Measurements from ENCODE around the gene GIPC3. TPM values are rescaled to one million over a fixed set of nuclear protein-coding genes. Genes with fewer than 3 reads are reported as not detected.
A peak's percentile ranks its signal among the peaks of the same experiment; 100 is the strongest.
"Not testable (repeated sequence)": the region's sequence is repeated elsewhere in the genome, so short reads cannot be mapped to it uniquely, and the experiment has no call there.

GIPC3 gene
- total RNA-seq, 2 experiments from 2014 or later = 1.1 TPM

GRCh38 chr19:3557461-3558248 lies 27.6 kb upstream of the GIPC3 start, which contains the start of gene MFSD12:
Gene MFSD12, minus strand, starts transcription at chr19:3557586. Its CDS starts 183 bp downstream, at chr19:3557403.
- DNase-seq = peak; percentile 87 to 97 (median 94)
- peak within 1 kb of the TSS; percentile 84 for H3K4me3 ChIP-seq (ENCODE audit: low read length)
- ChIA-PET CTCF (interaction anchor here (0.6 to 3.4 kb wide), 3 partner anchors 12 to 28 kb away, joined by 4 to 33 read pairs (median 4); partner anchors contain the start of gene GIPC3), POLR2A (interaction anchor here (0.7 to 2.4 kb wide), 12 partner anchors 9 to 843 kb away, joined by 3 to 21 read pairs (median 4); partner anchors contain the start of genes CACTIN, GIPC3, MRPL54 and SH3GL1)
- TF ChIP-seq CTCF (IDR thresholded peaks at IDR 0.05) = no peak
- peaks cover 54% of the 10 kb centered on the region for H3K4me1 ChIP-seq (ENCODE audit: insufficient read depth, low read length)
- H3K9me3 Mint-ChIP-seq = no peaks in the 10 kb centered on the region
- H3K27me3 ChIP-seq (ENCODE audit: control insufficient read depth in 1 of 2, insufficient read depth in 2 of 2, low read length in 2 of 2) = no peaks in the 10 kb centered on the region
- ATAC-seq (ENCODE audit: poor library complexity) = peak; percentile 77
- H3K27ac ChIP-seq (ENCODE audit: low read depth in 1 of 2, low read length in 2 of 2) = peak within 1 kb of the TSS; percentile 45 to 71
- intact Hi-C loops (cut with DNase I, micrococcal nuclease) = loop anchor here (1.0 kb wide), 3 partner anchors 15 to 70 kb away; partner anchors contain the start of genes HMG20B (in 2 of the 2) and FZR1 (in 1 of the 2)
- peak within 1 kb of the TSS; percentile 93 for H3K4me3 Mint-ChIP-seq
- H3K4me1 Mint-ChIP-seq (ENCODE audit: low read depth) = peaks cover 33% of the 10 kb centered on the region
- H3K36me3 ChIP-seq (ENCODE audit: insufficient read depth, low read length) = no peaks in the 10 kb centered on the region
- peak within 1 kb of the TSS; percentile 93 for H3K27ac Mint-ChIP-seq
- peaks cover 13% of the 10 kb centered on the region for H3K36me3 Mint-ChIP-seq (ENCODE audit: low read depth)
- no peaks in the 10 kb centered on the region for H3K9me3 ChIP-seq (ENCODE audit: control insufficient read depth in 1 of 2, insufficient read depth in 1 of 2, low read length in 2 of 2)
- H3K27me3 Mint-ChIP-seq = no peaks in the 10 kb centered on the region

- no peak overlapping the region for H3K4me3 ChIP-seq (ENCODE audit: low read length)
- POLR2A ChIA-PET = no interaction called here
- Mint-ChIP-seq H3K36me3 (ENCODE audit: low read depth) (no peaks in the 10 kb centered on the region), H3K4me1 (ENCODE audit: low read depth) (no peaks in the 10 kb centered on the region), H3K4me3 (no peak overlapping the region), H3K27me3 (no peaks in the 10 kb centered on the region), H3K27ac (no peak overlapping the region), H3K9me3 (no peaks in the 10 kb centered on the region)
- H3K9me3 ChIP-seq (ENCODE audit: control insufficient read depth in 1 of 2, insufficient read depth in 1 of 2, low read length in 2 of 2) = no peaks in the 10 kb centered on the region
- TF ChIP-seq CTCF (IDR thresholded peaks at IDR 0.05) = no peak
- H3K27me3 ChIP-seq (ENCODE audit: control insufficient read depth in 1 of 2, insufficient read depth in 2 of 2, low read length in 2 of 2) = no peaks in the 10 kb centered on the region
- ATAC-seq (ENCODE audit: poor library complexity) (no peak), DNase-seq (no peak)
- H3K36me3 ChIP-seq (ENCODE audit: insufficient read depth, low read length) = no peaks in the 10 kb centered on the region
- no peaks in the 10 kb centered on the region for H3K4me1 ChIP-seq (ENCODE audit: insufficient read depth, low read length)
- H3K27ac ChIP-seq (ENCODE audit: low read depth in 1 of 2, low read length in 2 of 2) = no peak overlapping the region
- intact Hi-C loops (cut with DNase I, micrococcal nuclease) = no loop called here
- CTCF ChIA-PET = no interaction called here
Measured at GRCh38 chr19:3563709-3564524, 21.4 kb upstream of the GIPC3 start.

- DNase-seq (no peak), ATAC-seq (ENCODE audit: poor library complexity) (no peak)
- Histone ChIP-seq H3K27me3 (ENCODE audit: control insufficient read depth in 1 of 2, insufficient read depth in 2 of 2, low read length in 2 of 2) (no peaks in the 10 kb centered on the region), H3K9me3 (ENCODE audit: control insufficient read depth in 1 of 2, insufficient read depth in 1 of 2, low read length in 2 of 2) (no peaks in the 10 kb centered on the region), H3K4me3 (ENCODE audit: low read length) (no peak overlapping the region), H3K27ac (ENCODE audit: low read depth in 1 of 2, low read length in 2 of 2) (no peak overlapping the region), H3K4me1 (ENCODE audit: insufficient read depth, low read length) (no peaks in the 10 kb centered on the region), H3K36me3 (ENCODE audit: insufficient read depth, low read length) (no peaks in the 10 kb centered on the region)
- H3K4me1 Mint-ChIP-seq (ENCODE audit: low read depth) = no peaks in the 10 kb centered on the region
- no peak overlapping the region for H3K4me3 Mint-ChIP-seq
- POLR2A ChIA-PET = no interaction called here
- TF ChIP-seq CTCF (IDR thresholded peaks at IDR 0.05) = no peak
- no peaks in the 10 kb centered on the region for H3K9me3 Mint-ChIP-seq
- CTCF ChIA-PET = no interaction called here
- no peak overlapping the region for H3K27ac Mint-ChIP-seq
- H3K36me3 Mint-ChIP-seq (ENCODE audit: low read depth) = no peaks in the 10 kb centered on the region
- no peaks in the 10 kb centered on the region for H3K27me3 Mint-ChIP-seq
- intact Hi-C loops (cut with DNase I, micrococcal nuclease) = no loop called here
Measured at GRCh38 chr19:3565139-3565538, 20.1 kb upstream of the GIPC3 start.

GRCh38 chr19:3570042-3570441 lies 15.2 kb upstream of the GIPC3 start:
- H3K4me1 Mint-ChIP-seq (ENCODE audit: low read depth) = peaks cover 16% of the 10 kb centered on the region
- H3K27me3 Mint-ChIP-seq; H3K4me3 Mint-ChIP-seq; H3K9me3 ChIP-seq (ENCODE audit: control insufficient read depth in 1 of 2, insufficient read depth in 1 of 2, low read length in 2 of 2); H3K36me3 Mint-ChIP-seq (ENCODE audit: low read depth); H3K27ac Mint-ChIP-seq; DNase-seq; H3K27ac ChIP-seq (ENCODE audit: low read depth in 1 of 2, low read length in 2 of 2); ATAC-seq (ENCODE audit: poor library complexity); H3K9me3 Mint-ChIP-seq; H3K27me3 ChIP-seq (ENCODE audit: control insufficient read depth in 1 of 2, insufficient read depth in 2 of 2, low read length in 2 of 2); H3K4me3 ChIP-seq (ENCODE audit: low read length); H3K36me3 ChIP-seq (ENCODE audit: insufficient read depth, low read length); POLR2A ChIA-PET: not testable (repeated sequence)
- intact Hi-C loops (cut with DNase I, micrococcal nuclease) = loop anchor here in 1 of 2 experiments (5.0 kb wide), 2 partner anchors 63 to 133 kb away; partner anchors contain the start of gene FZR1
- peaks cover 18% of the 10 kb centered on the region for H3K4me1 ChIP-seq (ENCODE audit: insufficient read depth, low read length)
- CTCF ChIA-PET = interaction anchor here (0.7 kb wide), 1 partner anchor 12 kb away, joined by 4 read pairs; no protein-coding TSS in a partner anchor

Data from CD4-positive, alpha-beta T cell (primary cell).